ENCODE results near the gene C5. TPM values are rescaled to one million over a fixed set of nuclear protein-coding genes. Genes with fewer than 3 reads are reported as not detected.

Gene C5
- total RNA-seq, 1 experiment from 2014 or later: 0.57 TPM

GRCh38 chr9:120904061-120904977, 145.8 kb downstream of the C5 start:
- DNase-seq (ENCODE audit: low spot score) (no peak), ATAC-seq (no peak)
- POLR2A ChIA-PET: no interaction called here
- CTCF ChIA-PET: interaction anchor here (1.0 kb wide), 1 partner anchor 12 kb away, joined by 3 read pairs; no protein-coding TSS in a partner anchor
- TF ChIP-seq ZNF512 (CRISPR knock-in tag; IDR thresholded peaks at IDR 0.05; ENCODE audit: borderline replicate concordance) (no peak), RELA (CRISPR knock-in tag; IDR thresholded peaks at IDR 0.05; ENCODE audit: borderline replicate concordance) (no peak), MXD4 (CRISPR knock-in tag; IDR thresholded peaks at IDR 0.05; ENCODE audit: borderline replicate concordance) (no peak), MYBL2 (CRISPR knock-in tag; IDR thresholded peaks at IDR 0.05) (no peak), TP53 (CRISPR knock-in tag; IDR thresholded peaks at IDR 0.05) (no peak), ERG (CRISPR knock-in tag; IDR thresholded peaks at IDR 0.05) (no peak), ZSCAN18 (CRISPR knock-in tag; IDR thresholded peaks at IDR 0.05) (no peak), PRRX2 (CRISPR knock-in tag; IDR thresholded peaks at IDR 0.05) (no peak), ATF2 (CRISPR knock-in tag; IDR thresholded peaks at IDR 0.05; ENCODE audit: borderline replicate concordance, low read depth) (no peak), NFE2L1 (CRISPR knock-in tag; IDR thresholded peaks at IDR 0.05) (no peak), TCF7 (CRISPR knock-in tag; IDR thresholded peaks at IDR 0.05; ENCODE audit: low read depth) (no peak), ZNF281 (CRISPR knock-in tag; IDR thresholded peaks at IDR 0.05) (no peak), HMGA2 (CRISPR knock-in tag; IDR thresholded peaks at IDR 0.05) (no peak), USF2 (CRISPR knock-in tag; IDR thresholded peaks at IDR 0.05) (no peak), GRHL2 (CRISPR knock-in tag; IDR thresholded peaks at IDR 0.05; ENCODE audit: insufficient replicate concordance, severe bottlenecking) (no peak), ETV6 (CRISPR knock-in tag; IDR thresholded peaks at IDR 0.05) (no peak), IRF1 (CRISPR knock-in tag; IDR thresholded peaks at IDR 0.05) (no peak)
- no peaks in the 10 kb centered on the region for H3K36me3 Mint-ChIP-seq
- H3K9me3 Mint-ChIP-seq: no peaks in the 10 kb centered on the region
- H3K4me3 Mint-ChIP-seq: no peak overlapping the region
- H3K27ac Mint-ChIP-seq: no peak overlapping the region; the same call in 1 of the 2 replicates
- H3K27me3 Mint-ChIP-seq (ENCODE audit: low read depth): no peaks in the 10 kb centered on the region
- no peaks in the 10 kb centered on the region for H3K4me1 Mint-ChIP-seq

All from WTC11 (cell line).